ENCODE results near the gene SPATA25.
A peak's percentile ranks its signal among the peaks of the same experiment; 100 is the strongest.

Gene SPATA25

DNA sequence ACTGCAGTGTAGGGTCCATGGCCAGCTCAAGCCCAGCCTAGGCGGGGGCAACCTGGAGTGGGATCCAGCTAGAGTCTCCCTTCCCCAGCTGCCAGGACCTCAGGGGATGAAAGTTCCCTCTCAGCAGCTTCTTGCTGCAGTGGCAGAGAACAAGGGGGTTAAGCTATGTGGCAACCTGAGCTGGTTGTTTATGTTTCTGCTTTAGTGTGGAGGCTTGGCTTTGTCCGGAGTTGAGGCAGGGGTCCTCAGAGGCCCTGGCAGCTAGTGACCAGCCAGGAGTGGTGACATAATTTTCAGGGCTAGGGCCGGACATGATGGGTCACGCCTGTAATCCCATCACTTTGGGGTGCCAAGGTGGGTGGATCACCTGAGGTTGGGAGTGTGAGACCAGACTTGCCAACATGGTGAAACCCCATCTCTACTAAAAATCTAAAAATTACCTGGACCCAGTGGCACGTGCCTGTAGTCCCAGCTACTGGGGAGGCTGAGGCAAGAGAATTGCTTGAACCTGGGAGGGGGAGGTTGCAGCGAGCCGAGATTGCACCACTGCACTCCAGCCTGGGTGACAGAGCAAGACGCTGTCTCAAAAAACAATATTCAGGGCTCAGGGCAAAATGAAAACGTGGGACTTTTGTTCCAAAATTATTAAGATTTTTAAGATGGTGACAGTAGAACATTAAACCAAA, 38.5 kb upstream of the SPATA25 start:
- H4K20me1 ChIP-seq (ENCODE audit: insufficient read depth) = no peaks in the 10 kb centered on the region
- H3K4me3 ChIP-seq (IDR thresholded peaks at IDR 0.05; ENCODE audit: insufficient read depth, low read depth, low read length) = no peak overlapping the region
- no peak overlapping the region for H3K4me2 ChIP-seq
- H3K27me3 ChIP-seq (ENCODE audit: insufficient read depth, low read depth) = no peaks in the 10 kb centered on the region
- no peaks in the 10 kb centered on the region for H3K79me2 ChIP-seq (ENCODE audit: insufficient read depth, low read depth)
- H2AFZ ChIP-seq (ENCODE audit: low read depth) = no peak overlapping the region
- no peaks in the 10 kb centered on the region for H3K36me3 ChIP-seq (ENCODE audit: insufficient read depth)
- TF ChIP-seq, protein P1, sequence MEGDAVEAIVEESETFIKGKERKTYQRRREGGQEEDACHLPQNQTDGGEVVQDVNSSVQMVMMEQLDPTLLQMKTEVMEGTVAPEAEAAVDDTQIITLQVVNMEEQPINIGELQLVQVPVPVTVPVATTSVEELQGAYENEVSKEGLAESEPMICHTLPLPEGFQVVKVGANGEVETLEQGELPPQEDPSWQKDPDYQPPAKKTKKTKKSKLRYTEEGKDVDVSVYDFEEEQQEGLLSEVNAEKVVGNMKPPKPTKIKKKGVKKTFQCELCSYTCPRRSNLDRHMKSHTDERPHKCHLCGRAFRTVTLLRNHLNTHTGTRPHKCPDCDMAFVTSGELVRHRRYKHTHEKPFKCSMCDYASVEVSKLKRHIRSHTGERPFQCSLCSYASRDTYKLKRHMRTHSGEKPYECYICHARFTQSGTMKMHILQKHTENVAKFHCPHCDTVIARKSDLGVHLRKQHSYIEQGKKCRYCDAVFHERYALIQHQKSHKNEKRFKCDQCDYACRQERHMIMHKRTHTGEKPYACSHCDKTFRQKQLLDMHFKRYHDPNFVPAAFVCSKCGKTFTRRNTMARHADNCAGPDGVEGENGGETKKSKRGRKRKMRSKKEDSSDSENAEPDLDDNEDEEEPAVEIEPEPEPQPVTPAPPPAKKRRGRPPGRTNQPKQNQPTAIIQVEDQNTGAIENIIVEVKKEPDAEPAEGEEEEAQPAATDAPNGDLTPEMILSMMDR (conservative IDR thresholded peaks at IDR 0.05; ENCODE audit: low read depth, low read length) = no peak
- no peak overlapping the region for H3K9ac ChIP-seq
- H3K27ac ChIP-seq = no peak overlapping the region
- H3K4me1 ChIP-seq (ENCODE audit: low read depth, poor library complexity, severe bottlenecking) = peaks cover 20% of the 10 kb centered on the region

DNA sequence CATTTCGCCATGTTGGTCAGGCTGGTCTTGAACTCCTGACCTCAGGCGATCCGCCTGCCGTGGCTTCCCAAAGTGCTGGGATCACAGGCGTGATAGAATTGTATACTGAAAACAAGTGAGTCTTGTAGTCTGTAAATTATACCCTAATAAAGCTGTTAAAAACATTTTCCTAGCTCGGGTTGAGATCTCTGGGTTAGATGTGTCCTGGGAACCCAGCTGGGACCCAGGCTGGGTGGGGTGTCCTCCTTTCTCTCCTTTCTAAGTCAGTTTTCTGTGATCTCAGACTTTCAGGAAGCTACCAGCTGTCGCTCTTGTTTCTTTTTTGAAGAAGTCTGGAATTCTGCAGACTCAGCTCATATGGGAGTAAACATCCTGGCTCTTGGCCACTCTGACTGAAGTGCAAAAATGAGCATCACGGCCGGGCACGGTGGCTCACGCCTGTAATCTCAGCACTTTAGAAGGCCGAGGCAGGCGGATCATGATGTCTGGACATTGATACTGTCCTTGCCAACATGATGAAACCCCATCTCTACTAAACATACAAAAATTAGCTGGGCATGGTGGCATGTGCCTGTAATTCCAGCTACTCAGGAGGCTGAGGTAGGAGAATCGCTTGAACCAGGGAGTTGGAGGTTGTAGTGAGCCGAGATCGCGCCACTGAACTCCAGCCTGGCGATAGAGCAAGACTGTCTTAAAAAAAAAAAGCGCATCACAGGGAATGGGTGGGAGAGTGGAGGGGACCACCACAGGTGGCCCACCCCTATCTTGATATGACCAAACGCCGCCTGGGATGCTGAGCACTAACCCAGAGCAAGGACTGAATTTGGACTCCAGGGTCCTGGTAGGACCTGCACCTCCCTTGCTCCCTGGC, 37.2 kb upstream of the SPATA25 start:
- peak overlapping the region; percentile 42 for H3K4me2 ChIP-seq
- H3K79me2 ChIP-seq (ENCODE audit: insufficient read depth, low read depth) = no peaks in the 10 kb centered on the region
- H4K20me1 ChIP-seq (ENCODE audit: insufficient read depth) = no peaks in the 10 kb centered on the region
- no peaks in the 10 kb centered on the region for H3K27me3 ChIP-seq (ENCODE audit: insufficient read depth, low read depth)
- TF ChIP-seq, protein P1 (conservative IDR thresholded peaks at IDR 0.05; ENCODE audit: low read depth, low read length) = no peak
- peaks cover 20% of the 10 kb centered on the region for H3K4me1 ChIP-seq (ENCODE audit: low read depth, poor library complexity, severe bottlenecking)
- H3K9ac ChIP-seq = peak overlapping the region; percentile 2; the same call in 1 of the 2 replicates
- peak overlapping the region; percentile 51 for H2AFZ ChIP-seq (ENCODE audit: low read depth)
- no peaks in the 10 kb centered on the region for H3K36me3 ChIP-seq (ENCODE audit: insufficient read depth)
- peak overlapping the region; percentile 30; the same call in 1 of the 2 replicates for H3K27ac ChIP-seq
- H3K4me3 ChIP-seq (IDR thresholded peaks at IDR 0.05; ENCODE audit: insufficient read depth, low read depth, low read length) = no peak overlapping the region

DNA sequence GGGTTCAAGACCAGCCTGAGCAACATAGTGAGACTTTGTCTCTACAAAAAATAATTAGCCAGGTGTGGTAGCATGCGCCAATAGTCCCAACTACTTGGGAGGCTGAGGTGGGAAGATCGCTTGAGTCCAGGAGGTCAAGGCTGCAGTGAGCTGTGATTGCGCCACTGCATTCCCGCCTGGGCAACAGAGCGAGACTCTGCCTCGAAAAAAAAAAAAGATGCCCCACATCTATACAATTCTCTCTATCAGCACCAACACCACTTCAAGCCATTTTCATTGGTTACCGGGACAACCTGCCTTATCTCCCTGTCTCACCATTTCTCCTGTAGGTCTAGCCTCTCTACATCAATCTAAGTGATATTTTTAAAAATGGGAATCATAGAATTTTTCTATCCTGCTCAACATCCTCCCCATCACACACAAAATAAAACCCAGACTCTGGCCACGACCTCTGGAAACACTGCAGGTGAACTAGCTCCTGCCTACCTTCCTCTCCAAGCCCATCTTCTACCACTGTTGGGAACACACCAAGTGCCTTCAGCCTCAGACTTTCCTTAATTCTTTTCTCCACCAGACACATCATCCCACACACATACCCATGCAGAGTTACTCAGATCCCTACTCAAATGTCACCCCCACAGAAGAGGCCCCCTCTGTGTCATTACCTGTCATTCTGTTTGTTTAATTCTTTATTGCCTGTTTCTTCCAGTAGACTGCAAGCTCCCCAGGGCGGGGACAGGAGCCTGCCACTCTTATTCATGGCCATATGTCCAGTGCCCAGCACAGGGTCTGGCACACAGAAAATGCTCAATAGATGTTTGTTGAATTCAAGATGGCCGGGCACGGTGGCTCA, 34.1 kb upstream of the SPATA25 start:
- H3K9ac ChIP-seq = no peak overlapping the region
- no peak overlapping the region for H3K4me3 ChIP-seq (IDR thresholded peaks at IDR 0.05; ENCODE audit: insufficient read depth, low read depth, low read length)
- H3K27ac ChIP-seq = no peak overlapping the region
- no peaks in the 10 kb centered on the region for H3K36me3 ChIP-seq (ENCODE audit: insufficient read depth)
- no peak overlapping the region for H2AFZ ChIP-seq (ENCODE audit: low read depth)
- H3K4me1 ChIP-seq (ENCODE audit: low read depth, poor library complexity, severe bottlenecking) = peaks cover 20% of the 10 kb centered on the region
- H3K27me3 ChIP-seq (ENCODE audit: insufficient read depth, low read depth) = no peaks in the 10 kb centered on the region
- H3K79me2 ChIP-seq (ENCODE audit: insufficient read depth, low read depth) = no peaks in the 10 kb centered on the region
- TF ChIP-seq, protein P1 (conservative IDR thresholded peaks at IDR 0.05; ENCODE audit: low read depth, low read length) = no peak
- no peak overlapping the region for H3K4me2 ChIP-seq
- H4K20me1 ChIP-seq (ENCODE audit: insufficient read depth) = no peaks in the 10 kb centered on the region

Data from KMS-11 (cell line).